Panc1 (cell line): ENCODE results near the gene STK32C. TPM values are rescaled to one million over a fixed set of nuclear protein-coding genes. Genes with fewer than 3 reads are reported as not detected.
A peak's percentile ranks its signal among the peaks of the same experiment; 100 is the strongest.

ENCODE experiments used
- ATAC-seq: fragments of 200-7000 bp; cut with Tn5 transposase; 2 replicates; pipeline ENCODE4 v1.9.1; 2020; ENCODE audit warnings: mild to moderate bottlenecking, moderate library complexity
- BruUV-seq: library from RNA; stranded (reverse); fragments of 400-500 nt; replicated peaks from 2 replicates; lab custom pipeline; 2021; lab: Mats Ljungman, UMichigan
- CTCF ChIA-PET: fragments of 300-600 bp; sonication (Branson Sonifier 250); formaldehyde crosslinking; loops from one replicate; lab custom pipeline; 2022; ENCODE audit warnings: antibody characterized with exemption; lab: Charles Lee
- POLR2A ChIA-PET: fragments of 300-600 bp; sonication (Branson Sonifier 250); formaldehyde crosslinking; loops from one replicate; lab custom pipeline; 2022; ENCODE audit warnings: antibody characterized with exemption; lab: Charles Lee
- DNase-seq: peaks from one replicate; pipeline ENCODE4 v3.0.0-alpha.2; 2010; ENCODE audit warnings: low read depth, low spot score
- H3K27ac ChIP-seq: 2 replicates; pipeline ENCODE4 v1.5.1; 2011; ENCODE audit warnings: mild to moderate bottlenecking, low read length, inconsistent platforms
- H3K27me3 ChIP-seq: fragments of 200-500 bp; sonication (Bioruptor generic); 2 replicates; pipeline ENCODE4 v1.6.0; 2014; ENCODE audit warnings: low read length, inconsistent platforms; ENCODE audit not compliant: control insufficient read depth, insufficient read depth
- H3K36me3 ChIP-seq: fragments of 200-500 bp; sonication (Bioruptor generic); 2 replicates; pipeline ENCODE4 v1.5.1; 2014; ENCODE audit warnings: inconsistent platforms, mild to moderate bottlenecking, low read length, moderate library complexity; ENCODE audit not compliant: control insufficient read depth, insufficient read depth
- H3K4me1 ChIP-seq: 2 replicates; pipeline ENCODE4 v1.5.1; 2011; ENCODE audit warnings: inconsistent platforms, mild to moderate bottlenecking, low read length, moderate library complexity; ENCODE audit not compliant: control insufficient read depth, insufficient read depth
- H3K4me3 ChIP-seq, 2 experiments: 2 replicates each; pipeline ENCODE4 v1.5.1; 2011 to 2012; ENCODE audit warnings: low read depth in 2 of 2, low read length in 2 of 2, mild to moderate bottlenecking in 2 of 2, inconsistent platforms in 1 of 2, moderate library complexity in 1 of 2
- H3K9me3 ChIP-seq: fragments of 200-500 bp; sonication (Bioruptor generic); 2 replicates; pipeline ENCODE4 v1.5.1; 2014; ENCODE audit warnings: low read depth, mild to moderate bottlenecking, inconsistent platforms, low read length, moderate library complexity; ENCODE audit not compliant: control insufficient read depth, insufficient read depth
- CTCF ChIP-seq: fragments of 450-650 bp; IDR thresholded peaks from 2 replicates; pipeline ENCODE4 v1.5.1; 2017; ENCODE audit warnings: mild to moderate bottlenecking
- POLR2AphosphoS5 ChIP-seq: IDR thresholded peaks from 2 replicates; pipeline ENCODE4 v1.6.1; 2012; ENCODE audit warnings: mild to moderate bottlenecking, low read depth, low read length, moderate library complexity
- SIN3A ChIP-seq: IDR thresholded peaks from 2 replicates; pipeline ENCODE4 v1.6.1; 2012; ENCODE audit warnings: low read depth, mild to moderate bottlenecking, low read length, moderate library complexity, borderline replicate concordance; ENCODE audit not compliant: insufficient read depth
- TCF7L2 ChIP-seq: IDR thresholded peaks from 2 replicates; pipeline ENCODE4 v1.6.1; 2011; ENCODE audit warnings: mild to moderate bottlenecking, low read depth, low read length, inconsistent platforms
- in situ Hi-C: cut with HindIII; loops from 2 replicates; pipeline ENCODE4 v1.10.0; 2016; ENCODE audit warnings: low sequenced_read_pairs, low pct_unique_long_range_greater_than_20kb
- intact Hi-C: fragments of 100-400 bp; cut with micrococcal nuclease; formaldehyde crosslinking; loops from one replicate; pipeline ENCODE4 v1.10.0; 2022; ENCODE audit not compliant: unreplicated experiment
- total RNA-seq: library from RNA; stranded (reverse); gene quantifications from one replicate; pipeline ENCODE4 v1.2.1, GENCODE V29; 2021; ENCODE audit not compliant: unreplicated experiment
- TF ChIP-seq, protein P1 (sequence below), 2 experiments: IDR thresholded peaks; 2 replicates each; pipeline ENCODE4 v1.6.1; 2011 to 2012; ENCODE audit warnings: low read depth in 2 of 2, control low read depth in 1 of 2, low read length in 1 of 2, mild to moderate bottlenecking in 1 of 2, moderate library complexity in 1 of 2; ENCODE audit not compliant: insufficient read depth in 1 of 2

Gene STK32C
- total RNA-seq, 1 experiment from 2014 or later, result 53.7 TPM

GRCh38 chr10:132336064-132336746 is 28.5 kb upstream of the STK32C start:
- no TSS peak for BruUV-seq
- Histone ChIP-seq H3K27me3 (no peaks in the 10 kb centered on the region), H3K36me3 (no peaks in the 10 kb centered on the region), H3K27ac (peak overlapping the region; percentile 36; the same call in 1 of the 2 replicates), H3K4me1 (peaks cover 16% of the 10 kb centered on the region), H3K4me3 (no peak overlapping the region), H3K9me3 (no peaks in the 10 kb centered on the region)
- intact Hi-C loops (no loop called here), in situ Hi-C loops (no loop called here)
- no peak for DNase-seq
- TF ChIP-seq SIN3A (no peak), TCF7L2 (no peak)
- TF ChIP-seq, protein P1, sequence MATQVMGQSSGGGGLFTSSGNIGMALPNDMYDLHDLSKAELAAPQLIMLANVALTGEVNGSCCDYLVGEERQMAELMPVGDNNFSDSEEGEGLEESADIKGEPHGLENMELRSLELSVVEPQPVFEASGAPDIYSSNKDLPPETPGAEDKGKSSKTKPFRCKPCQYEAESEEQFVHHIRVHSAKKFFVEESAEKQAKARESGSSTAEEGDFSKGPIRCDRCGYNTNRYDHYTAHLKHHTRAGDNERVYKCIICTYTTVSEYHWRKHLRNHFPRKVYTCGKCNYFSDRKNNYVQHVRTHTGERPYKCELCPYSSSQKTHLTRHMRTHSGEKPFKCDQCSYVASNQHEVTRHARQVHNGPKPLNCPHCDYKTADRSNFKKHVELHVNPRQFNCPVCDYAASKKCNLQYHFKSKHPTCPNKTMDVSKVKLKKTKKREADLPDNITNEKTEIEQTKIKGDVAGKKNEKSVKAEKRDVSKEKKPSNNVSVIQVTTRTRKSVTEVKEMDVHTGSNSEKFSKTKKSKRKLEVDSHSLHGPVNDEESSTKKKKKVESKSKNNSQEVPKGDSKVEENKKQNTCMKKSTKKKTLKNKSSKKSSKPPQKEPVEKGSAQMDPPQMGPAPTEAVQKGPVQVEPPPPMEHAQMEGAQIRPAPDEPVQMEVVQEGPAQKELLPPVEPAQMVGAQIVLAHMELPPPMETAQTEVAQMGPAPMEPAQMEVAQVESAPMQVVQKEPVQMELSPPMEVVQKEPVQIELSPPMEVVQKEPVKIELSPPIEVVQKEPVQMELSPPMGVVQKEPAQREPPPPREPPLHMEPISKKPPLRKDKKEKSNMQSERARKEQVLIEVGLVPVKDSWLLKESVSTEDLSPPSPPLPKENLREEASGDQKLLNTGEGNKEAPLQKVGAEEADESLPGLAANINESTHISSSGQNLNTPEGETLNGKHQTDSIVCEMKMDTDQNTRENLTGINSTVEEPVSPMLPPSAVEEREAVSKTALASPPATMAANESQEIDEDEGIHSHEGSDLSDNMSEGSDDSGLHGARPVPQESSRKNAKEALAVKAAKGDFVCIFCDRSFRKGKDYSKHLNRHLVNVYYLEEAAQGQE (IDR thresholded peaks at IDR 0.05; ENCODE audit: insufficient read depth in 1 of 2, low read depth in 2 of 2, low read length in 1 of 2), result no peak
- no peak for ATAC-seq
- ChIA-PET POLR2A (no interaction called here), CTCF (no interaction called here)

GRCh38 chr10:132335189-132336063 is 27.7 kb upstream of the STK32C start:
- ATAC-seq (no peak), DNase-seq (no peak)
- Histone ChIP-seq H3K4me3 (no peak overlapping the region), H3K4me1 (peaks cover 16% of the 10 kb centered on the region), H3K27me3 (no peaks in the 10 kb centered on the region), H3K27ac (0 out of 2 replicates have a peak overlapping the region, but pooled peaks have one; percentile 10), H3K9me3 (no peaks in the 10 kb centered on the region), H3K36me3 (no peaks in the 10 kb centered on the region)
- intact Hi-C loops (no loop called here), in situ Hi-C loops (no loop called here)
- TF ChIP-seq SIN3A, result no peak
- no peak for TF ChIP-seq CTCF
- TF ChIP-seq TCF7L2, result no peak
- TF ChIP-seq, protein P1 (IDR thresholded peaks at IDR 0.05; ENCODE audit: insufficient read depth in 1 of 2, low read depth in 2 of 2, low read length in 1 of 2), result no peak
- no peak for TF ChIP-seq POLR2AphosphoS5
- ChIA-PET POLR2A (no interaction called here), CTCF (no interaction called here)
- no TSS peak for BruUV-seq
